Measurements from ENCODE around the gene FAM117B. TPM values are rescaled to one million over a fixed set of nuclear protein-coding genes. Genes with fewer than 3 reads are reported as not detected.

FAM117B gene
- total RNA-seq, 1 experiment from 2014 or later: 24.0 TPM

GRCh38 chr2:202757339-202757738, 122.6 kb downstream of the FAM117B start:
- Histone ChIP-seq H3K79me1 (ENCODE audit: insufficient read depth, low read depth, low read length, poor library complexity, severe bottlenecking) (no peaks in the 10 kb centered on the region), H4K5ac (ENCODE audit: insufficient read length, low read depth, low read length) (no peak overlapping the region), H2BK15ac (ENCODE audit: low read depth, low read length) (no peak overlapping the region), H2BK20ac (ENCODE audit: low read depth, low read length, poor library complexity, severe bottlenecking) (no peak overlapping the region), H4K20me1 (ENCODE audit: control insufficient read depth, insufficient read depth, insufficient read length) (no peaks in the 10 kb centered on the region), H3K4ac (ENCODE audit: low read depth, low read length) (no peak overlapping the region), H2BK5ac (ENCODE audit: insufficient read length, low read length) (no peak overlapping the region), H3K9ac (ENCODE audit: extremely low read depth, insufficient read length, low read length) (no peak overlapping the region), H2BK120ac (ENCODE audit: low read depth, low read length, poor library complexity, severe bottlenecking) (no peak overlapping the region), H3T11ph (ENCODE audit: low read length) (no peak overlapping the region), H2BK12ac (ENCODE audit: insufficient read length, low read depth, low read length) (no peak overlapping the region), H3K4me1 (ENCODE audit: insufficient read depth, low read length) (no peaks in the 10 kb centered on the region), H3K27me3 (ENCODE audit: insufficient read depth, low read length) (no peaks in the 10 kb centered on the region), H4K91ac (ENCODE audit: insufficient read length, low read depth, low read length) (no peak overlapping the region), H3K27ac (ENCODE audit: insufficient read length, low read depth, low read length) (no peak overlapping the region), H3K4me2 (ENCODE audit: insufficient read depth, insufficient read length, low read length) (no peak overlapping the region), H3K14ac (ENCODE audit: insufficient read depth, low read length) (no peak overlapping the region), H3K79me2 (ENCODE audit: insufficient read depth, low read length) (no peaks in the 10 kb centered on the region), H2AK5ac (ENCODE audit: insufficient read length, low read length) (no peak overlapping the region), H3K18ac (ENCODE audit: insufficient read length, low read depth, low read length) (no peak overlapping the region), H4K8ac (replicated peaks; ENCODE audit: insufficient read length, low read depth, low read length) (no peak overlapping the region), H3K9me3 (ENCODE audit: control insufficient read depth, low read depth, low read length) (no peaks in the 10 kb centered on the region), H2AFZ (ENCODE audit: low read length) (no peak overlapping the region), H3K23me2 (ENCODE audit: insufficient read length, low read depth, low read length, poor library complexity, severe bottlenecking) (no peaks in the 10 kb centered on the region), H3K56ac (ENCODE audit: insufficient read length, low read depth, low read length) (no peak overlapping the region), H3K23ac (ENCODE audit: insufficient read length, low read depth, low read length) (no peak overlapping the region)
- H3K4me1 Mint-ChIP-seq: no peaks in the 10 kb centered on the region
- no peak overlapping the region for H3K4me3 Mint-ChIP-seq
- no peaks in the 10 kb centered on the region for H3K27me3 Mint-ChIP-seq (ENCODE audit: low read depth)
- H3K36me3 Mint-ChIP-seq (ENCODE audit: insufficient read depth in 1 of 3, low read depth in 3 of 3): peaks cover 22 to 53% (median 45%) of the 10 kb centered on the region in 3 experiments
- peaks cover 0 to 10% of the 10 kb centered on the region in 2 experiments; a peak in 1 of 5 replicates for H3K9me3 Mint-ChIP-seq
- no CpG with 5 or more reads among the region's 5 CpGs for WGBS (ENCODE audit: extremely low coverage, insufficient read length, low lambda C conversion rate)
- H3K27ac Mint-ChIP-seq: no peak overlapping the region
- DNase-seq: no peak
- no peak for TF ChIP-seq CTCF (conservative IDR thresholded peaks at IDR 0.05)

All from H9 (cell line).